HG03066 (cell line): ENCODE measurements around the gene MOGAT1.
"Not testable (repeated sequence)": the region's sequence is repeated elsewhere in the genome, so short reads cannot be mapped to it uniquely, and the experiment has no call there.

Source experiments
- ATAC-seq: cut with Tn5 transposase; IDR thresholded peaks from one replicate; pipeline ENCODE4 v1.9.1; 2021; ENCODE audit warnings: low read depth; ENCODE audit not compliant: unreplicated experiment

MOGAT1 gene

GRCh38 chr2:222708274-222708710 lies 36.8 kb downstream of the MOGAT1 start:
- ATAC-seq: no peak

DNA sequence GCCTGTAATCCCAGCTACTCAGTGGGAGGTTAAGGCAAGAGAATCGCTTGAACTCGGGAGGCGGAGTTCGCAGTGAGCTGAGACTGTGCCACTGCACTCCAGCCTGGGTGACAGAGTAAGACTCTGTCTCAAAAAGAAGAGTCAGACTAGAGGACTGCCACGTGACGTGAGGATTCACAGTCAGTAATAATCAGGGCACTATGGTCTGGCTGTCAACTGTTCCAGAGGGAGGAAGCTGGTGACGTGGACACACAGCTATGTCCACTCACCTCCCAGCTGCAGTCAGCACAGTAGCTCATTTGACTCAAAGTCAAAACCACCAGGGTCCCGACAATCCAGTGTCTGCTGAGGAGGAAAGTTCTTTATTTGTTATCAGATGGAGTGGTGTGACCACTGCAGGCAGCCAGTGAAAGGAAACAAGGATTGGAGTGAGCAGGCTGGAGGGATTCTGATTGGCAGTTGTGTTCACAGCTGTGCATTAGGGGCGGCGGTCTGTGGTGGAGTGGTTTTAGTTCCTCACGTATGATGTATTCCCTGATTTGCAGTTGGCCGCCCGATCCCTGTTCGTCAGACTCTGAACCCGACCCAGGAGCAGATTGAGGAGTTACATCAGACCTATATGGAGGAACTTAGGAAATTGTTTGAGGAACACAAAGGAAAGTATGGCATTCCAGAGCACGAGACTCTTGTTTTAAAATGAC lies 37.9 kb downstream of the MOGAT1 start:
- peak; percentile 64 for ATAC-seq

DNA sequence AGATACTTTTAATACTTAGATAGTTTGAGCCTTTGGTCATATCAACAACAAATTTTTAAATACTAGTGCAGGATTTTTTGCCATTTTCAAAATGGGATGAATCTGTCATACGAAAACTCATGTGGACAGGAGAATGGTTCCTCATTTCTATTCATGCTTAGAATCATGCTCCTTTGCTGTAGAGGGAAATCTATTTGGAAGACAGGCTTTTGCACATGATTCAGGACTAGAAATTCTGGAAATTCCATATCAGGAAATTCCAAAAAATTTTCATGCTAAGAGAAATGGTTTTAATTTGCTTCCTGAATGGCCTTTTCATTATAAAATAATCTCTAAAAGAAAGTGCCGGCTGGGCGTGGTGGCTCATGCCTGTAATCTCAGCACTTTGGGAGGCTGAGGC lies 39.3 kb downstream of the MOGAT1 start:
- ATAC-seq: no peak

DNA sequence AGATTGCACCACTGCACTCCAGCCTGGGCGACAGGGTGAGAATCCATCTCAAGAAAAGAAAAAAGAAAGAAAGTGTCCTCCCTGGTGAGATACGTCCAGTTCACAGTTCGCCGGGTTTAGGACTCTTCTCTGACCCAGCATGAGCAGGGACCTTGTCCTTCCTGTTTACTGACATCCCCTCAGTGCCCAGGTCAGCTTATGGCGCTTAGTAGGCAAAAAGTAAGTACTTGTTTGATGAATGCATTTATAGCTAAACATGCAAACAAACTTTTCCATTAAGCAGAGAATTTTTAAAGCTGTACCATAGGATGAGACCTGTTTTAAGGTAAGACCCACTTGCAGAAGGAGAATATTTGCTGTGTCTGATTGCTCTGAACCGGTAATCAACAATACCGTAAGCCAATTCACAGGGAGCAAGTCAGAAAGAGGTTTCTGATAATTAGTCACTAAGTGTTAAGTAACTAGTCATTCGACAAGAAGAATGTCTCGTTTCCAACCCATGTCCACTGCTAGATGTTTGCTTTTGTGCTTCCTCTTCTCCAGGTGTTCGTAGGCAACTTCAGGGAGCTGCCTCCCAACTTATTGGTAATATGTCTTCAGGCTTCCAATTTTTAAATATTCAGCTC lies 40.0 kb downstream of the MOGAT1 start:
- no peak for ATAC-seq

DNA sequence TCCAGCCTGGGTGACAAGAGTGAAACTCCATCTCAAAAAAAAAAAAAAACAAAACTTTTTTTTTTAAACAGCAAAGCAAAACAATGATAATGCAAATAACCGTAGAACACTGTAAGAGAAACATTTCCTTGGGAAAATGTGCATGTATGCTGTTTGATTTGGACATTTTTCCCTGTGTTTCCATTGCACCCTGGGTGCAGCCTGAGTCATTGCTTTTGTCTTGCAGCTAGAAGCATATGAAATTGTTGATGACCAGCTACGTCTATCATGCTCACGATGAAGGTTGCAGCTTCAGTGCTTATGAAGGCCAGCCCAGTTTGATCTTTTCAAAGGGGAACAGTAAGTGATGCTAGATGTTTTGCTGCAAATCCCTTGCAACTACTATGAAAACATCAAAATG lies 41.5 kb downstream of the MOGAT1 start:
- no peak for ATAC-seq

GRCh38 chr2:222714361-222715241 lies 43.1 kb downstream of the MOGAT1 start:
- no peak for ATAC-seq

GRCh38 chr2:222715742-222716141 lies 44.3 kb downstream of the MOGAT1 start:
- no peak for ATAC-seq

DNA sequence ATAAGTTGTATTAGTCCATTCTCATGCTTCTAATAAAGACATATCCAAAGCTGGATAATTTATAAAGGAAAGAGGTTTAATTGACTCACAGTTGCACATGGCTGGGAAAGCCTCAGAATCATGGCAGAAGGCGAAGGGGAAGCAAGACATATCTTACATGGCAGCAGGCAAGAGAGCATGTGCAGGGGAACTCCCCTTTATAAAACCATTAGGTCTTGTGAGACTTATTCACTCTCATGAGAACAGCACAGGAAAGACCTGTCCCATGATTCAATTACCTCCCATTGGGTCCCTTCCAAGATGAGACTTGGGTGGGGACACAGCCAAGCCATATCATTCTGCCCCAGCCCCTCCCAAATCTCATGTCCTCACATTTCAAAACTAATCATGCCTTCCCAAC lies 48.3 kb downstream of the MOGAT1 start:
- ATAC-seq: not testable (repeated sequence)

- not testable (repeated sequence) for ATAC-seq
These were observed 50.1 kb downstream of the MOGAT1 start for GRCh38 chr2:222721597-222721996.

DNA sequence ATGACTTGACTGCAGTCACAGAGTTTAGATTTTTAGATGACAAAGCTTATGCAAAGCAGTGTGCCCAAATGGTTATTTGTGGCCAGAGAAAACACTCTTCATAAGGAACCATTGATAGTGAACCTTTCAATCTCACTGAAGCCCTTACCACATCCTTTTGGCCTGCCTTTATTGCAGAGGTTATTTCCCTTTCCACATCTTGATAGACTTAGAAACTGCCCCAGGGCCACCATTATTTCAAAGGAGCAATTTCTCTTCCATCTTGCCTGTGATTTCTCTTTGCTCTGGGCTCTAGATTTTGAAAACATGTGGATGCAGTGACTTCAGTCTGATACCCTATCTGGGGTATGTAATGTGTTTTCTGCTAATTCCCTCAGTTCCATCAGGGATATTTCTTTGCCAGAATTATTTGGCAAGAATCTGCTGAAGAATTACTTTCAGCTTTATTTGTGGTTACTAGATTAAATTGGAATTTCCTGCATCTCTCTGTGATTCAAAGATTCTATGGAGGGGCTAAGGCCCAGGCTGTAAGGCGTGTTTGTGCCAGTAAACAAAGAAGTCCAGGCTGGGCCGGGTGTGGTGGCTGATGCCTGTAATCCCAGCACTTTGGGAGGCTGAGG lies 51.0 kb downstream of the MOGAT1 start:
- peak; percentile 97 for ATAC-seq

- ATAC-seq: no peak
These were observed 52.8 kb downstream of the MOGAT1 start for GRCh38 chr2:222724208-222724607.

GRCh38 chr2:222728621-222729020 lies 57.2 kb downstream of the MOGAT1 start:
- ATAC-seq: no peak

GRCh38 chr2:222730366-222730999 lies 59.0 kb downstream of the MOGAT1 start:
- peak; percentile 45 for ATAC-seq

- ATAC-seq: no peak
These were observed 59.8 kb downstream of the MOGAT1 start for GRCh38 chr2:222731201-222731621.

- no peak for ATAC-seq
These were observed 61.2 kb downstream of the MOGAT1 start for GRCh38 chr2:222732489-222733178.

- ATAC-seq: no peak
These were observed 62.0 kb downstream of the MOGAT1 start for GRCh38 chr2:222733470-222733845.

DNA sequence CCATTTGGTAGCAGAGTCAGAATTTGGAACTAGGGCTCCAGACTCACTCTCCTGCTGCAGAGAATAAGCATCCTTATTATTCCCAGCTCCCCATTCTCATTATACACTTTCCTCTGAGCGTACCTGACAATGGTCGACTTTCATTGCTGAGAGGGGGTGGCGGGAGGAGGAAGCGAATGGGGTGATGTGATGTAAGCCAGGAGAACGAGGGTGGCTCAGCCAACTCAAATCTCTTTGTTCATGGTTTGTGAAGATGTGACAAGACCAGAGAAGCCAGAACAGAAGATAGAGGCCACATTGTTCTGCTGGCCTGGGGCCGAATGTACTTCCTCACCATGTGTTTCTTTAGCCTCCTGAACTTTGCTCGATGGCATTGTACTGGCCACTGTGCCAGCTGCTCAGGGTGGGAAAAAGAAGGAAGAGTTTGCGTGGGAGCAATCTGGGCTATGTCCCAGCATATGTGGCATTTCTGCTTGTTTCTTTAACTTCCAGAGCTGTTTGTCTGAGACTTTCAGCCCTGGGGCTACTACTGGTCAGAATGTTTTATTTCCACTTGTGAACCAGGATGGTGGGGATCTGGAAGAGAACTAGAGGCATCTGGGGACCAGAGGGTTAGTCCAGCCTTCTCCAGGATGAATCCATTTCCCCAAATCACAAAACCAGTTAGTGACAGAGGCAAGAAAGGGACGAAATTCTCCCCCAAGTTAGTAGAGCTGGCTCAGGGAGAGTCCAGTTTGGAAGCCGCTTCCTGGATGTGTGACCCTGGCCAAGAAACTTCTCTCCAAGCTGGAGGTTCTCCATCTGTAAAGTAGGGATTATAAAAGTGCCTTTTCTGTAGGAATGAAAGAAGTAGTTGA lies 62.6 kb downstream of the MOGAT1 start:
- no peak for ATAC-seq

GRCh38 chr2:222734703-222735014 lies 63.2 kb downstream of the MOGAT1 start:
- ATAC-seq: peak; percentile 79

DNA sequence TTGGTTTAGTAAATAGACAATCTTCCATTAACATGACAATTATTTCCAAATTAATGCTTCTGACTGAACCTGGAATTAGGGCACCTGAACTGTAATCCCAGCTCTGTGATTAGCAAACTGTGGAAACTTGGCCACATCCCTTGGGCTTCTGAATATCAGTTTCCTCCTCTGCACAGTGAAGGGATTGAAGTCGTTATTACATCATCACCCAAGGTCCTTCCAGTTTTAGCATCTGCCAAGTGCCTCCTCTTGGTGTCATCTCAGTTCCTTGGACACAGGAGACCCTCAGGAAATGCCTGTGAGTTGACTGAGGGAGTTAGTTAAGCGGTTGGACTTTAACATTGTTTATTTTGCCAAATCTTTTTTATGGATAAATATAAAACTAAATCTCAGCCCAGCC lies 64.8 kb downstream of the MOGAT1 start:
- ATAC-seq: no peak
